Heart right ventricle (tissue), 16 donors: ENCODE measurements around the gene PI4KB. TPM values are rescaled to one million over a fixed set of nuclear protein-coding genes. Genes with fewer than 3 reads are reported as not detected.

Experiments
- ATAC-seq, 8 donors: fragments of 200-7000 bp; cut with Tn5 transposase; one replicate each; pipeline ENCODE4 v1.9.1; 2020; ENCODE audit warnings: mild to moderate bottlenecking in 8 of 8, moderate library complexity in 8 of 8, moderate number of reproducible peaks in 1 of 8
- DNase-seq, 2 donors: peaks; one replicate each; pipeline ENCODE4 v3.0.0-alpha.2; 2020
- H3K27ac ChIP-seq, 10 donors: fragments of 200-600 bp; sonication (generic) in 2 of 10; one replicate each; pipeline versions ENCODE4 v1.5.0 to v1.8.0; 2020 to 2022; ENCODE audit warnings: mild to moderate bottlenecking in 3 of 10
- H3K27me3 ChIP-seq, 7 donors: fragments of 200-600 bp; one replicate each; pipeline ENCODE4 v1.8.0; 2021 to 2022; ENCODE audit warnings: mild to moderate bottlenecking in 2 of 7
- H3K36me3 ChIP-seq, 9 donors: fragments of 200-600 bp; sonication (generic) in 1 of 9; one replicate each; pipeline versions ENCODE4 v1.5.0 to v1.8.0; 2020 to 2022; ENCODE audit warnings: mild to moderate bottlenecking in 2 of 9
- H3K4me1 ChIP-seq, 9 donors: fragments of 200-600 bp; sonication (generic) in 1 of 9; one replicate each; pipeline versions ENCODE4 v1.5.0 to v1.8.0; 2020 to 2022; ENCODE audit warnings: mild to moderate bottlenecking in 4 of 9
- H3K4me3 ChIP-seq, 10 donors: fragments of 200-600 bp; sonication (generic) in 2 of 10; one replicate each; pipeline versions ENCODE4 v1.5.0 to v1.8.0; 2020 to 2022; ENCODE audit warnings: mild to moderate bottlenecking in 7 of 10, moderate library complexity in 2 of 10
- H3K9me3 ChIP-seq, 11 donors: fragments of 200-600 bp in 10 of 11; sonication (generic) in 2 of 11; one replicate each; pipeline versions ENCODE4 v1.5.0 to v1.8.0; 2013 to 2022; ENCODE audit warnings: mild to moderate bottlenecking in 2 of 11, control low read depth in 1 of 11, moderate library complexity in 1 of 11
- CTCF ChIP-seq, 9 donors: fragments of 200-600 bp; sonication (generic) in 2 of 9; IDR thresholded peaks; one replicate each; pipeline versions ENCODE4 v1.5.0 to v1.8.0; 2021 to 2022; ENCODE audit warnings: antibody characterized with exemption in 9 of 9, mild to moderate bottlenecking in 5 of 9, moderate library complexity in 1 of 9
- WGBS, 2 donors: extraction: QIAGEN DNeasy Blood & Tissue Kit; methylation state at CpG; one replicate each; pipeline ENCODE4 v1.1.7; 2013; ENCODE audit warnings: inconsistent platforms in 1 of 2; 5-methylcytosine and 5-hydroxymethylcytosine counted together
- intact Hi-C, 10 donors: fragments of 100-400 bp; cut with DNase I; formaldehyde crosslinking; loops; one replicate each; pipeline versions ENCODE4 v1.11.1 to v1.14.2; 2022
- polyA plus RNA-seq, 2 donors: library from polyadenylated mRNA; stranded (reverse); fragments of 200-250 nt; gene quantifications; one replicate each; pipeline ENCODE4 v1.2.3, GENCODE V29; 2013
- total RNA-seq, 10 donors: library from RNA; stranded (reverse); fragmentation: NEBNext Ultra II Directional in 3 of 10; extraction: Animal tissue kit (Norgen Biotek cat#: 25700) in 3 of 10; gene quantifications; one replicate each; pipeline versions ENCODE4 v1.2.1 to v1.2.4, GENCODE V29; 2021 to 2023
- donor health status: Arrhythmogenic right ventricular cardiomyopathy.
- donor health status: ischemic (EF 13 %, LVEDD 7.1; RV severe dilation, severe dysfunction).
- donor health status: healthy with polysubstance abuse.
- donor health status: DM: no; HTN: yes; CAD: no.
- donor health status: DM: no; HTN: no; CAD: no.
- donor health status: ischemic (EF 25% LVEDD 6.9; RV normal size, moderate dysfunction).
- donor health status: ischemic (EF 25% LVEDD 5.7; RV mildly dilated, moderate dysfunction).
- donor health status: healthy.
- donor health status: DM: yes; HTN: yes; CAD: no.
- donor health status: Ischemic cardiomyopathy.
- donor health status: ischemic (EF 35%, LVEDD 5.7; RV mildly dilated, moderate dysfunction).
- donor health status: nonischemic (EF 11% LVEDD 7.7; RV severe dilation, severe dysfunction).
- donor health status: DM: yes; HTN: yes; CAD: no.
- donor health status: PGD.
- donor health status: ischemic (EF 29% LVEDD 5.4; RV normal size, mild dysfunction).
- donor health status: nonischemic (EF 23%, LVEDD 6.1; RV moderate dilation, normal function).

Gene PI4KB
- total and polyA plus RNA-seq, 12 donors, result 17.6 to 52.1 (median 40.2) TPM

GRCh38 chr1:151288502-151288901, 38.7 kb downstream of the PI4KB start:
- H3K4me3 ChIP-seq, result no peak overlapping the region
- H3K27me3 ChIP-seq, result no peaks in the 10 kb centered on the region
- peaks cover 0 to 18% (median 9%) of the 10 kb centered on the region in 9 donors for H3K4me1 ChIP-seq
- H3K36me3 ChIP-seq, result peaks cover 0 to 89% (median 71%) of the 10 kb centered on the region in 9 donors
- no peak for TF ChIP-seq CTCF (IDR thresholded peaks at IDR 0.05)
- intact Hi-C loops, result loop anchor here in 1 of 10 donors (10.0 kb wide), 1 partner anchor 56 kb away; the partner anchor contains the start of gene RFX5
- H3K27ac ChIP-seq, result no peak overlapping the region
- no peak for ATAC-seq
- WGBS, 2 donors, result 87 to 91% methylated on average over 14 of the region's 14 CpGs
- H3K9me3 ChIP-seq, result no peaks in the 10 kb centered on the region
- no peak for DNase-seq

- Histone ChIP-seq H3K27ac (no peak overlapping the region), H3K4me1 (peaks cover 0 to 23% (median 15%) of the 10 kb centered on the region in 9 donors), H3K9me3 (no peaks in the 10 kb centered on the region), H3K4me3 (no peak overlapping the region), H3K36me3 (peaks cover 0 to 83% (median 66%) of the 10 kb centered on the region in 9 donors), H3K27me3 (no peaks in the 10 kb centered on the region)
- WGBS, 2 donors, result 93 to 94% methylated on average over 22 of the region's 22 CpGs
- TF ChIP-seq CTCF (IDR thresholded peaks at IDR 0.05), result no peak
- intact Hi-C loops, result loop anchor here in 1 of 10 donors (10.0 kb wide), 1 partner anchor 57 kb away; the partner anchor contains the start of gene RFX5
- ATAC-seq (no peak), DNase-seq (no peak)
Observed at GRCh38 chr1:151287767-151288500, 39.3 kb downstream of the PI4KB start.

GRCh38 chr1:151287341-151287699, 39.9 kb downstream of the PI4KB start:
- H3K4me1 ChIP-seq, result peaks cover 0 to 24% (median 15%) of the 10 kb centered on the region in 9 donors
- peaks cover 0 to 77% (median 60%) of the 10 kb centered on the region in 9 donors for H3K36me3 ChIP-seq
- WGBS, 2 donors, result 91 to 95% methylated on average over 7 of the region's 7 CpGs
- intact Hi-C loops, result loop anchor here in 1 of 10 donors (10.0 kb wide), 1 partner anchor 57 kb away; the partner anchor contains the start of gene RFX5
- H3K27me3 ChIP-seq, result no peaks in the 10 kb centered on the region
- TF ChIP-seq CTCF (IDR thresholded peaks at IDR 0.05), result no peak
- DNase-seq (no peak), ATAC-seq (no peak)
- no peaks in the 10 kb centered on the region for H3K9me3 ChIP-seq
- H3K27ac ChIP-seq, result no peak overlapping the region
- H3K4me3 ChIP-seq, result no peak overlapping the region

- 85 to 87% methylated on average over 10 of the region's 10 CpGs for WGBS, 2 donors
- TF ChIP-seq CTCF (IDR thresholded peaks at IDR 0.05), result no peak
- H3K9me3 ChIP-seq, result no peaks in the 10 kb centered on the region
- H3K27me3 ChIP-seq, result no peaks in the 10 kb centered on the region
- peaks cover 0 to 71% (median 56%) of the 10 kb centered on the region in 9 donors for H3K36me3 ChIP-seq
- H3K4me1 ChIP-seq, result peaks cover 0 to 24% (median 15%) of the 10 kb centered on the region in 9 donors
- no peak for DNase-seq
- no peak for ATAC-seq
- no peak overlapping the region for H3K4me3 ChIP-seq
- H3K27ac ChIP-seq, result no peak overlapping the region
- intact Hi-C loops, result loop anchor here in 1 of 10 donors (10.0 kb wide), 1 partner anchor 58 kb away; the partner anchor contains the start of gene RFX5
Observed at GRCh38 chr1:151286619-151287340, 40.4 kb downstream of the PI4KB start.
